ENCODE results near the gene COX6B1.

GRCh38 chr19:35703343-35703742, 55.2 kb downstream of the COX6B1 start:
- TF ChIP-seq CTCF (IDR thresholded peaks at IDR 0.05; ENCODE audit: low read length) = no peak
- TF ChIP-seq EZH2 (optimal IDR thresholded peaks at IDR 0.05; ENCODE audit: low read depth, low read length) = no peak
- no peak for TF ChIP-seq EZH2phosphoT487 (IDR thresholded peaks at IDR 0.05; ENCODE audit: low read length)
